ENCODE data around the gene CAMK1D.

Gene CAMK1D

GRCh38 chr10:12510984-12511383 is 161.6 kb downstream of the CAMK1D start:
- H3K4me3 ChIP-seq, result no peak overlapping the region
- TF ChIP-seq CTCF (IDR thresholded peaks at IDR 0.05), result no peak
- H3K36me3 ChIP-seq, result no peaks in the 10 kb centered on the region
- H3K9me3 ChIP-seq, result no peaks in the 10 kb centered on the region
- no peak for DNase-seq
- no peaks in the 10 kb centered on the region for H3K27me3 ChIP-seq
- intact Hi-C loops (cut with DNase I; ENCODE audit: low total_unique reads), result no loop called here
- no peak overlapping the region for H3K27ac ChIP-seq
- no peaks in the 10 kb centered on the region for H3K4me1 ChIP-seq

- DNase-seq, result no peak
- H3K4me1 ChIP-seq, result no peaks in the 10 kb centered on the region
- H3K4me3 ChIP-seq, result no peak overlapping the region
- no peaks in the 10 kb centered on the region for H3K36me3 ChIP-seq
- intact Hi-C loops (cut with DNase I; ENCODE audit: low total_unique reads), result no loop called here
- no peaks in the 10 kb centered on the region for H3K27me3 ChIP-seq
- H3K9me3 ChIP-seq, result no peaks in the 10 kb centered on the region
- no peak for TF ChIP-seq CTCF (IDR thresholded peaks at IDR 0.05)
- no peak overlapping the region for H3K27ac ChIP-seq
These were observed 162.3 kb downstream of the CAMK1D start for GRCh38 chr10:12511651-12512050.

- no peak overlapping the region for H3K27ac ChIP-seq
- DNase-seq, result no peak
- no peaks in the 10 kb centered on the region for H3K4me1 ChIP-seq
- H3K9me3 ChIP-seq, result no peaks in the 10 kb centered on the region
- H3K4me3 ChIP-seq, result no peak overlapping the region
- H3K36me3 ChIP-seq, result no peaks in the 10 kb centered on the region
- intact Hi-C loops (cut with DNase I; ENCODE audit: low total_unique reads), result no loop called here
- no peak for TF ChIP-seq CTCF (IDR thresholded peaks at IDR 0.05)
- no peaks in the 10 kb centered on the region for H3K27me3 ChIP-seq
These were observed 163.1 kb downstream of the CAMK1D start for GRCh38 chr10:12512332-12513002.

- no peaks in the 10 kb centered on the region for H3K9me3 ChIP-seq
- intact Hi-C loops (cut with DNase I; ENCODE audit: low total_unique reads), result no loop called here
- no peak for TF ChIP-seq CTCF (IDR thresholded peaks at IDR 0.05)
- DNase-seq, result no peak
- H3K4me3 ChIP-seq, result no peak overlapping the region
- H3K36me3 ChIP-seq, result no peaks in the 10 kb centered on the region
- no peaks in the 10 kb centered on the region for H3K4me1 ChIP-seq
- H3K27me3 ChIP-seq, result no peaks in the 10 kb centered on the region
- H3K27ac ChIP-seq, result no peak overlapping the region
These were observed 163.6 kb downstream of the CAMK1D start for GRCh38 chr10:12513003-12513365.

- Histone ChIP-seq H3K4me3 (no peak overlapping the region), H3K27ac (no peak overlapping the region), H3K9me3 (no peaks in the 10 kb centered on the region), H3K36me3 (no peaks in the 10 kb centered on the region), H3K27me3 (no peaks in the 10 kb centered on the region), H3K4me1 (no peaks in the 10 kb centered on the region)
- intact Hi-C loops (cut with DNase I; ENCODE audit: low total_unique reads), result no loop called here
- DNase-seq, result no peak
- no peak for TF ChIP-seq CTCF (IDR thresholded peaks at IDR 0.05)
These were observed 164.7 kb downstream of the CAMK1D start for GRCh38 chr10:12513775-12514673.
